Tibial nerve (tissue), 4 donors: ENCODE results near the gene BBS4.
"Not testable (repeated sequence)": the region's sequence is repeated elsewhere in the genome, so short reads cannot be mapped to it uniquely, and the experiment has no call there.

Experiments used
- CTCF ChIP-seq, 5 experiments: fragments of 200-600 bp in 3 of 5; fragments of 450-650 bp in 2 of 5; sonication (generic) in 3 of 5; IDR thresholded peaks; one replicate each; pipeline ENCODE4 v1.5.1; 2016 to 2019; ENCODE audit warnings: antibody characterized with exemption in 5 of 5, mild to moderate bottlenecking in 3 of 5, moderate library complexity in 2 of 5
- EP300 ChIP-seq, 2 donors: sonication (generic); formaldehyde crosslinking; IDR thresholded peaks; one replicate each; pipeline ENCODE4 v1.6.1; 2017; ENCODE audit warnings: antibody characterized with exemption in 2 of 2, mild to moderate bottlenecking in 1 of 2
- POLR2A ChIP-seq, 2 donors: fragments of 450-650 bp; IDR thresholded peaks; one replicate each; pipeline ENCODE4 v1.6.1; 2017; ENCODE audit warnings: antibody characterized with exemption in 2 of 2, mild to moderate bottlenecking in 2 of 2, moderate library complexity in 2 of 2

GRCh38 chr15:72670656-72671352 is 15.2 kb upstream of the BBS4 start:
- peak; percentile 57 to 73 (median 68) for TF ChIP-seq CTCF (IDR thresholded peaks at IDR 0.05)
- TF ChIP-seq POLR2A, EP300 (IDR thresholded peaks at IDR 0.05): not testable (repeated sequence)
